Smooth muscle cell (in vitro differentiated cells): ENCODE data around the gene ATRX. TPM values are rescaled to one million over a fixed set of nuclear protein-coding genes. Genes with fewer than 3 reads are reported as not detected.

Experiments
- DNase-seq: peaks from one replicate; lab custom pipeline; 2025; ENCODE audit not compliant: unreplicated experiment; lab: John Stamatoyannopoulos, UW
- H2AFZ ChIP-seq: fragments of 200-600 bp; sonication (generic); 2 replicates; pipeline ENCODE4 v1.6.0; 2016; ENCODE audit warnings: antibody characterized with exemption, low read depth, mild to moderate bottlenecking
- H3F3A ChIP-seq: fragments of 200-600 bp; sonication (generic); 2 replicates; pipeline ENCODE4 v1.6.0; 2017; ENCODE audit warnings: antibody characterized with exemption, low read depth
- H3K27ac ChIP-seq: fragments of 200-600 bp; sonication (generic); 2 replicates; pipeline ENCODE4 v1.5.1; 2016; ENCODE audit warnings: low read depth, mild to moderate bottlenecking
- H3K27me3 ChIP-seq: fragments of 200-600 bp; sonication (generic); 2 replicates; pipeline ENCODE4 v1.6.1; 2016; ENCODE audit warnings: low read depth, mild to moderate bottlenecking
- H3K36me3 ChIP-seq: fragments of 200-600 bp; sonication (generic); 2 replicates; pipeline ENCODE4 v1.5.1; 2016; ENCODE audit warnings: low read depth
- H3K4me1 ChIP-seq: fragments of 200-600 bp; sonication (generic); 2 replicates; pipeline ENCODE4 v1.5.1; 2016; ENCODE audit warnings: low read depth
- H3K4me2 ChIP-seq: fragments of 200-600 bp; sonication (generic); 2 replicates; pipeline ENCODE4 v1.6.0; 2016; ENCODE audit warnings: mild to moderate bottlenecking
- H3K4me3 ChIP-seq: fragments of 200-600 bp; sonication (generic); 2 replicates; pipeline ENCODE4 v1.5.1; 2016; ENCODE audit warnings: mild to moderate bottlenecking
- H3K79me2 ChIP-seq: fragments of 200-600 bp; sonication (generic); 2 replicates; pipeline ENCODE4 v1.6.0; 2016; ENCODE audit warnings: low read depth, mild to moderate bottlenecking
- H3K9ac ChIP-seq: fragments of 200-600 bp; sonication (generic); 2 replicates; pipeline ENCODE4 v1.6.0; 2016; ENCODE audit warnings: low read depth
- H3K9me3 ChIP-seq: fragments of 200-600 bp; sonication (generic); replicated peaks from 2 replicates; pipeline ENCODE4 v1.5.1; 2016; ENCODE audit warnings: low read depth
- H4K20me1 ChIP-seq: fragments of 200-600 bp; sonication (generic); 2 replicates; pipeline ENCODE4 v1.6.0; 2016; ENCODE audit warnings: low read depth
- WGBS: methylation state at CpG from one replicate; pipeline ENCODE4 v1.1.7; 2016; ENCODE audit warnings: low lambda C conversion rate; 5-methylcytosine and 5-hydroxymethylcytosine counted together
- polyA plus RNA-seq: library from polyadenylated mRNA; unstranded; fragments of >200 nt; fragmentation: Nextera tagmentation; extraction: Ambion mirVana; gene quantifications from 2 replicates; pipeline ENCODE4 v1.2.1, GENCODE V29; 2016
- total RNA-seq: library from RNA; depleted of rRNA; stranded (reverse); fragments of >200 nt; gene quantifications from 2 replicates; pipeline ENCODE4 v1.2.3, GENCODE V29; 2014
- TF ChIP-seq, protein P1 (sequence below): fragments of 200-600 bp; sonication (generic); IDR thresholded peaks from 2 replicates; pipeline ENCODE4 v1.5.1; 2017; ENCODE audit warnings: borderline replicate concordance, mild to moderate bottlenecking, antibody characterized with exemption; ENCODE audit not compliant: insufficient read depth, poor library complexity, severe bottlenecking

Gene ATRX
- total and polyA plus RNA-seq, 2 experiments from 2014 or later = 38.0 to 79.2 TPM

DNA sequence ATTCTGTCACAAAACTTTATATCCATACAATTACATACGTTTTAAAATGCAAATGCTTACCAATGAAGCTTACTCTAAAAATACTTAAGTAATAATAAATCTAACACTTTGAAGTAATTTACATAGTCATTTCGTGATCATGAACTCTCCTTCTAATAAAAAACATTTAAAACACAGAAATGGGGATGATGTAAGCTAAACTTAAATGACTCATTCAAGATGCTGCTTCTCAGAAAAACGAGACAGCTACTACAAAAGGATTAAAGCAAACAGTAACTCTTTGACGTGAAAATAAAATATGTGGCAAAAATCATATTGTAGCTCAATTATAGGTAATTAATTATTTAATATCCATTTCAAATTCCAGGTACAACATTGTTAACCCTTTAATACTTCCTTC, 190.2 kb downstream of the ATRX start:
- Histone ChIP-seq H3F3A (no peaks in the 10 kb centered on the region), H3K27ac (no peak overlapping the region), H2AFZ (no peak overlapping the region), H3K79me2 (no peaks in the 10 kb centered on the region), H3K36me3 (no peaks in the 10 kb centered on the region), H3K9me3 (no peaks in the 10 kb centered on the region), H4K20me1 (peaks cover 7% of the 10 kb centered on the region), H3K4me3 (no peak overlapping the region), H3K4me1 (no peaks in the 10 kb centered on the region), H3K9ac (no peak overlapping the region), H3K4me2 (no peak overlapping the region), H3K27me3 (no peaks in the 10 kb centered on the region)
- TF ChIP-seq, protein P1, sequence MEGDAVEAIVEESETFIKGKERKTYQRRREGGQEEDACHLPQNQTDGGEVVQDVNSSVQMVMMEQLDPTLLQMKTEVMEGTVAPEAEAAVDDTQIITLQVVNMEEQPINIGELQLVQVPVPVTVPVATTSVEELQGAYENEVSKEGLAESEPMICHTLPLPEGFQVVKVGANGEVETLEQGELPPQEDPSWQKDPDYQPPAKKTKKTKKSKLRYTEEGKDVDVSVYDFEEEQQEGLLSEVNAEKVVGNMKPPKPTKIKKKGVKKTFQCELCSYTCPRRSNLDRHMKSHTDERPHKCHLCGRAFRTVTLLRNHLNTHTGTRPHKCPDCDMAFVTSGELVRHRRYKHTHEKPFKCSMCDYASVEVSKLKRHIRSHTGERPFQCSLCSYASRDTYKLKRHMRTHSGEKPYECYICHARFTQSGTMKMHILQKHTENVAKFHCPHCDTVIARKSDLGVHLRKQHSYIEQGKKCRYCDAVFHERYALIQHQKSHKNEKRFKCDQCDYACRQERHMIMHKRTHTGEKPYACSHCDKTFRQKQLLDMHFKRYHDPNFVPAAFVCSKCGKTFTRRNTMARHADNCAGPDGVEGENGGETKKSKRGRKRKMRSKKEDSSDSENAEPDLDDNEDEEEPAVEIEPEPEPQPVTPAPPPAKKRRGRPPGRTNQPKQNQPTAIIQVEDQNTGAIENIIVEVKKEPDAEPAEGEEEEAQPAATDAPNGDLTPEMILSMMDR = no peak
- DNase-seq = no peak
- 48% methylated on average over 4 of the region's 4 CpGs for WGBS

DNA sequence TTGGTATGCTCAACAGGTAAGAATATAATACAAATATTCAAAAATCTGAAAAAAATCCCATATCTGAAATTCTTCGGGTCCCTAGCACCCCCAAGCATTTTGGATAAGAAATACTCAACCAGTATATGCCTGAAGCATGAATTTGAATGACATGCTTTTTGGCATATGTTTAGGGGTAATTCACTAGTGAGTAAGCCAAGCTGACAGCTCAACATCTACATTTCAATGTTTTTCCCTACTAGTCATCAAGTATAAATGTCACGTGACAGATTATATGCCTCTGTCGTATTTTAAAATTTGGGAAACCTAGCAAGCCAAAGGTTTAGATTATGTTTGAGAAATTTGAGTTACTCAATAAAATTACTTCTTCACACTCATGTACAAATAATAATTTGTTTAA, 213.7 kb downstream of the ATRX start:
- no peaks in the 10 kb centered on the region for H3K4me1 ChIP-seq
- TF ChIP-seq, protein P1 = no peak
- peaks cover 8% of the 10 kb centered on the region for H3K36me3 ChIP-seq
- H3K9me3 ChIP-seq = peaks cover 3% of the 10 kb centered on the region
- no peaks in the 10 kb centered on the region for H4K20me1 ChIP-seq
- WGBS = 75% methylated on average over 3 of the region's 3 CpGs
- no peaks in the 10 kb centered on the region for H3F3A ChIP-seq
- no peaks in the 10 kb centered on the region for H3K27me3 ChIP-seq
- no peak overlapping the region for H3K9ac ChIP-seq
- H3K79me2 ChIP-seq = no peaks in the 10 kb centered on the region
- H3K27ac ChIP-seq = no peak overlapping the region
- no peak for DNase-seq
- no peak overlapping the region for H3K4me2 ChIP-seq
- H2AFZ ChIP-seq = no peak overlapping the region
- no peak overlapping the region for H3K4me3 ChIP-seq

DNA sequence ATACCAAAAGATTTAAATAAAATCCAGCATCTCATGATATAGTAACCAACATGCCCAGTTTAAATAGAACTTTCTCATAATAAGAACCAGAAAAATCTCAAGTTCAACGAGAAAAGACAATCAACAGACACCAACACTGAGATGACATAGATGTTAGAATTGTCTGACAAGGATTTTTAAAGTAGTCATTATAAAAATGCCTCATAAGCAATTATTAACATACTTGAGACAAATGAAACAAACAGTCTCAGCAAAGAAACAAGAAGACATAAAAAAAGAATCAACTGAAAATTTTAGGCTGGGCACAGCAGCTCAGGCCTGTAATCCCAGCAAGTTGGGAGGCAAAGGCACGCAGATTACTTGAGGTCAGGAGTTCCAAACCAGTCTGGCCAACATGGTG, 220.7 kb downstream of the ATRX start:
- 58% methylated on average over 2 of the region's 2 CpGs for WGBS

DNA sequence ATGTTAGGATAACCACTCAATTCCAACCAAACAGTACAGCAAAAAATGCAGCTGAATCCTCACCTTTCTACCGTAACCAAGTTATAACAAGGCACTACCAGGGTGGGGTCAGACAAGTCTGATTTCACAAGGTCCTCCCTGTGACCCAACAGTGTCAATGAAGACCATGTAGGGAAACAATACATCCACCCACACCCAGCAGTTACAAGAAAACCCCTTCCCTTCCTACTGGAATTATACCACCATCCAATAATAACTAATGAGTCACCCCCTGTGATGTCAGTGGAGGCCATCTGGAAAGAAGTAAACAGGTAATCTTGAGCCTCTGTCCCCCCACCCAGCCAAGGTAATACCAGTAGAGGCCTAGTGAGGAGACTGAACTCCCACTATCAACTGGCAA, 221.2 kb downstream of the ATRX start:
- Histone ChIP-seq H3K9ac (no peak overlapping the region), H3K9me3 (peaks cover 4% of the 10 kb centered on the region), H3K27me3 (no peaks in the 10 kb centered on the region), H3F3A (no peaks in the 10 kb centered on the region), H2AFZ (no peak overlapping the region), H3K4me3 (no peak overlapping the region), H3K27ac (peak overlapping the region; percentile 40), H3K4me1 (no peaks in the 10 kb centered on the region), H3K36me3 (peaks cover 4% of the 10 kb centered on the region), H4K20me1 (no peaks in the 10 kb centered on the region), H3K79me2 (no peaks in the 10 kb centered on the region), H3K4me2 (no peak overlapping the region)
- TF ChIP-seq, protein P1 = no peak
- no peak for DNase-seq
- 87% methylated on average over 1 of the region's 1 CpG for WGBS

More for the DNA sequence above, 220.7 kb downstream of the ATRX start:
- no peak overlapping the region for H3K9ac ChIP-seq
- peak overlapping the region; percentile 40 for H3K27ac ChIP-seq
- no peaks in the 10 kb centered on the region for H3F3A ChIP-seq
- H4K20me1 ChIP-seq = no peaks in the 10 kb centered on the region
- no peaks in the 10 kb centered on the region for H3K27me3 ChIP-seq
- no peak overlapping the region for H2AFZ ChIP-seq
- no peaks in the 10 kb centered on the region for H3K79me2 ChIP-seq
- H3K36me3 ChIP-seq = peaks cover 4% of the 10 kb centered on the region
- no peak overlapping the region for H3K4me2 ChIP-seq
- no peak for DNase-seq
- H3K4me3 ChIP-seq = no peak overlapping the region
- no peaks in the 10 kb centered on the region for H3K4me1 ChIP-seq
- TF ChIP-seq, protein P1 = no peak
- peaks cover 4% of the 10 kb centered on the region for H3K9me3 ChIP-seq
